SW 1271 (cell line): ENCODE results near the gene SPC25.
"Not testable (repeated sequence)": the region's sequence is repeated elsewhere in the genome, so short reads cannot be mapped to it uniquely, and the experiment has no call there.

Experiments used
- DNase-seq, 2 experiments: peaks; one replicate each; lab custom pipeline; 2025; lab: John Stamatoyannopoulos, UW

SPC25 gene, protein sequence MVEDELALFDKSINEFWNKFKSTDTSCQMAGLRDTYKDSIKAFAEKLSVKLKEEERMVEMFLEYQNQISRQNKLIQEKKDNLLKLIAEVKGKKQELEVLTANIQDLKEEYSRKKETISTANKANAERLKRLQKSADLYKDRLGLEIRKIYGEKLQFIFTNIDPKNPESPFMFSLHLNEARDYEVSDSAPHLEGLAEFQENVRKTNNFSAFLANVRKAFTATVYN

DNA sequence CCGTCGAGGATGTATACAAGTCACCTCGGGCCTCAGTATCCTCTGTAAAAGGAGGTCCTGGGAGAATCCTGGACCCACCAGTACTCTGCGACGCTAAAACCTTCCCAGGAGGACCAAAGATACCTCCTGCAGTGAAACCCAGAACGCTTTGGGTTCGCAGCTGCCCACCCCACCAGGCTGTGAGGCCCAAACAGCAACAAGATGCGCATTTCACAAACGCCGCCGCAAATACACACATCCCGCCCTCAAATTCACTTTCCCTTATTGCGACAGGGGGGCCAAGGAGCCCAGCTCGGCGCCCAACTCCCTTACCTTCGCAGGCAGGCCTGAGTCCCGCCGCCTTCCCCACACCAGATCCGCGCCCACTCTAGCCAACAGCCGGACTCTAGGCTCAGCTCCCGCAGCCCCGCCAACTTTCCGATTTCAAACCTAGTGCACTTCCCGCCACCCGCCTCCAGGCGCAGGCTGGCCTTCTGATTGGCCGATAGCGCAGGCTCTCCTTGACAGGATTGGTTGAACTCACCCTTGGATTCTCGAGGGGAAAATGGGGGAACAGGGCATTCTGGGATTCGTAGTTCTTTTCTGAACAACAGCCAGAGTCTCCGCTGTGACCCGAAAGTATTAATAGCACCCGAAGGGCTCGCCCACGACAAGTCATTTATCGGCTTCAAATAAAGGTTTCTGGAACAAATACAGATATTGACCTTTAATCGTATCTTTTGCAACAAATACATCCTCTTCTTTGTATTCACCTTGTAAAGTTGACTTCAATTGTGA is at the start of gene SPC25:
Gene SPC25 (minus strand): TSS at position 425 of the 777 bp plus-strand sequence. CDS start 911 bp downstream, outside the sequence.
- peak; percentile 81 to 93 for DNase-seq

DNA sequence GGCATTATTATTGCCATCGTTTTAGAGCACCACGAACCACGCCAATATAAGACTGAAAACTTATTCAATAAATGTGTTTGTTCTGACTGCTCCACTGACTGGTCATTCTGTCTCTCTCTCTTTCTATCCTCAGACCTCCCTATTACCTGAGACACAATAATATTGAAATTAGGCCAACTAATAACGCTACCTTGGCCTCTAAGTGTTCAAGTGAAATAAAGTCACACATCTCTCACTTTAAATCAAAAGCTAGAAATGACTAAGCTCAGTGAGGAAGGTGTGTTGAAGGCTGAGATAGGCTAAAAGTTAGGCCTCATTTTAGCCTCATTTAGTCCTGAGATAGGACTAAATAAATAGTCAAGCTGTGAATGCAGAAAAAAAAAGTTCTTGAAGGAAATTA is 49.7 kb upstream of the SPC25 start:
- no peak for DNase-seq

DNA sequence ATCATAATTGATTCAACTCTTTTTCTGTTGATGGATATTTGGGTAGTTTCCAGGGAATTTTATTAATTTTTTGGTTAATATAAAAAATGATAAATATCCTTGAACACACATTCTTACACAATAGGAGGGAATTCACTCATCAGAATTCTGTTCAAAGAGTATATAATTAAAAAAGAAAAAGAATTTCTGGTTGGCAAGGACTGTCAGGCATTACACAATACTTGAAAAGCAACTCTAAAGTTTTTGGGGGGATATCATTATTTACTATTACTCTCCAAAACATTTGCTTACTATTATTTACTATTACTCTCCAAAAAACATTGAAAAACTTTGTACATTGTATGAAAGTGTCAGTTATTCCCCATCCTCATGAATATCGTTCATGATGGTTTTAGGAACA is 48.8 kb upstream of the SPC25 start:
- DNase-seq, result no peak

DNA sequence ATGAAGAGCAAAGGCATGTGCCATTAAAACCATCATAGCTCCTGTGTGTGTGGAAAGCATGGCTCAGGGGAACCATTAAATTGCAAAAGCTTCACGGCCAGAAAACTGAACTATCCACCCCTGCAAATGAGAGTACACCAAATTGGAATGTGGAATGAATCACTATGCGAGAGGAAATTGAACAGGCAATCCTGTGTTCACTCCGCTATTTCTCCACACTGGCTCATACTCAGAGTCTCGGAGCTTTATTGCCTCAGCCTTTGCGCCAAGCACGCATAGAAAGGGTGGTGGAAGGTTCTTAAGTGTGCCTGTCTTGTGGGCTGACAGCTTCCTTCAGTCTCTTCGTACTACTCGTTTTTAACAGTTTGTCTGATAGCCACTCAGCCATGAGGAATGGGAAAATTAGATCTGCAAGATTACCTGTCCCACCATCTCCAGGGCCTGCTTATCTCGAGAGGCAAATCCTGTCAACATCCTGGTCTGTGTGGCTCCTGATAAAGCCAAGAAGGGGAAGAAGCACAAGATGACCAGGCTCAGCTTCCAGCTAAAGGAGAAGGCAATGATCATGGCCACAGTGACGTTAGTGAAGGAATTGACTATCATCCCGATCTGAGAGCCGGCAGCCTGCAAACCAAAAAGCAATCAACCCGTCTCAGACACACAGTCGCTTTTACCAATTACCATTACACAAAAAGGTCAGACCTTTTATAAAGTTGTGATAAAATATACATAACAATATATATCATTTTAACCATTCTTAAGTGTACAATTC is 45.8 kb upstream of the SPC25 start:
- no peak for DNase-seq

DNA sequence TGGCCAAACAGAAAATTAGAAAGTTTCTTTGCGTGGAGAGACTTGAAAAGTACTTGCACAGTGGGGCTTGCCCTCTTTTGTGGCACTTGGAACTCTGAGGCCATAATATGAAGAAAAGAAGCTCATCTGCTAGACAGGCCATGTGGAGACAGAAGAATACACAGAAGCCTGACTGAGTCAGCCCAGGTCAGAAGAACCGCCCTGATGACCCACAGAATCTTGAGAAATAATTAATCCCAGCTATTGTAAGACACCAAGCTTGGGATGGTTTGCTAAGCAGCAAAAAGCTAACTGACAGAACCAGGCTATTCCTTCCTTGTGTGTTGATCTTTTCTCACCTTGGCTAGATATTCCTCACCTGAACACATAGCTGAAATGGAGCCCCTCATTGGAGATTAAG is 44.6 kb upstream of the SPC25 start:
- no peak for DNase-seq

DNA sequence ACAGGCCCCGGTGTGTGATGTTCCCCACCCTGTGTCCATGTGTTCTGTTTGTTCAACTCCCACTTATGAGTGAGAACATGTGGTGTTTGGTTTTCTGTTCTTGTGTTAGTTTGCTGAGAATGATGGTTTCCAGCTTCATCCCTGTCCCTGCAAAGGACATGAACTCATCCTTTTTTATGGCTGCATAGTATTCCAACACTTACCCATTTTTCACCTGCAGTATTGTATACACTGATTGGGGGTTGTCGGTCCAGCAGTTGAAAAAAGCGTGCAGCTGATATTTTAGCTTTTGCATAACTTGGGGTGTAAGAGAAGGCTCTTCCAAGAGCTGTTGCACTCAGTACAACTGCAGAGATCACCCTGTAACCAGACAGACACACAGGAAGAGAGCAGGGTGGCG is 41.9 kb upstream of the SPC25 start:
- not testable (repeated sequence) for DNase-seq

DNA sequence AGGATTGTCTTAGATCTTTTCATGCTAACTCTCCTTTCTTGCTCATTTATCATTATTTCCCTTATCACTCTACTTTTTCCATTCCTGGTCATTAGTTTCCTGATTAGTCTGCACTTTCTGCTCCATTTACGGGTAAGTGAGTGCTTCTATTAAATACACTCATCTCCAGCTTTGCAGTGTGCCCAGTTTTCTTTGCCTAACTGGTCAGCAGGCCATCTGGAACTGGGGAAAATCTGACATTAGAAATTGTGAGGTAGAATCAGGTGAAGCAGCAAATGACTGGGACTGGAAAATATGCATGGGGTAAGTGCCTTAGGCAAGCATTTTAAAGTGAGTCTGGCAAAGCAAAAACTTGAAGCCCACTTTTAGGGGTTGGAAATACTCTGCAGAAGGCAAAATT is 40.0 kb upstream of the SPC25 start:
- no peak for DNase-seq

DNA sequence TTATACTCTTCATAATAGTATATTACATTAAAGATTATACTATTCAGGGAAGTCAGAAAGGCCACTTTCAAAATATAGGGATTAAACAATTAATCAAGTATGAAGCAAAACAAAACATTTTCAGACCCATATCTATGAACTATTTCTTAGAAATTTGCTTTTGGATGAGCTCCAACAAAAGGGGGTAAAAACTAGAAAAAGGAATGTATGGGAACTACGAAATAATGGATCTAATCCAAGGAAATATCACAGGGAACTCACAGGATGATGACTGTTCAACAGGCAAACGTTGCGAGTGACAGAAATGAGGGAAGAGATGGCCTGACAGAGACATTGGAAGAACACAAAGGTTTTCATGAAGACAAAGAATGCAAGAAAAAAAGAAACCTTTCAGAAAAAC is 38.8 kb upstream of the SPC25 start:
- no peak for DNase-seq

DNA sequence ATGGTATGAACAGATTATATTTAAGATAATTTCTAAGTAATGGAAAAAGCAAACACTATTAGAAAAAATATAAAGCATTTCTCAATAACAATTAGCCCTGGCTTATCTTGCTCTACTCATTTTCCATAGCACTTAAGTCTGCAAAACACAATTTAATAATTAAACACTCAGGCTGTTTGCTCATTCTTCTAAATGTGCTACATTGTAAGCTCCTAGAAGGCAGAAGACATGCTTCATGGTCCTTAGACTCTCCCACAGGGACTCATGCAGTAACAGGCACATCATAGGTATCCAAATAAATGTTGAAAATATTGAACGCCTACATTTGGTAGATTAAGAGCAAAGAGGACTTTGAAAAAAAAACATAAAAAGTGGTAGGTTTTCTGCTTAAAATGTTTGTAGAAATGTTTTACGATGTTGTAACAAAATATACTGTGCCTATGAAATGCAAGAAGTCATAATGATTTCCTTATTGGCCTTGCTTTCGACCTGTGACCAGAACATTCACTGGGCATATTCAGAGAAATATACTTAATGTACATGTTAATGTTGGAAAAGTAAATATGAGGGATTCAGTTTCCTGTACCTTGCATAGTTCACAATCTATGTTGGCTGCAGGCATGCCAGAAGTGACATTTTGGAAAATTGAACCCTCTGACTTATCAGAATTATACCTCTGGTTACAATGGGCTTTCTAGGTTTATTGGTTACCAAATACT is 38.0 kb upstream of the SPC25 start:
- no peak for DNase-seq

DNA sequence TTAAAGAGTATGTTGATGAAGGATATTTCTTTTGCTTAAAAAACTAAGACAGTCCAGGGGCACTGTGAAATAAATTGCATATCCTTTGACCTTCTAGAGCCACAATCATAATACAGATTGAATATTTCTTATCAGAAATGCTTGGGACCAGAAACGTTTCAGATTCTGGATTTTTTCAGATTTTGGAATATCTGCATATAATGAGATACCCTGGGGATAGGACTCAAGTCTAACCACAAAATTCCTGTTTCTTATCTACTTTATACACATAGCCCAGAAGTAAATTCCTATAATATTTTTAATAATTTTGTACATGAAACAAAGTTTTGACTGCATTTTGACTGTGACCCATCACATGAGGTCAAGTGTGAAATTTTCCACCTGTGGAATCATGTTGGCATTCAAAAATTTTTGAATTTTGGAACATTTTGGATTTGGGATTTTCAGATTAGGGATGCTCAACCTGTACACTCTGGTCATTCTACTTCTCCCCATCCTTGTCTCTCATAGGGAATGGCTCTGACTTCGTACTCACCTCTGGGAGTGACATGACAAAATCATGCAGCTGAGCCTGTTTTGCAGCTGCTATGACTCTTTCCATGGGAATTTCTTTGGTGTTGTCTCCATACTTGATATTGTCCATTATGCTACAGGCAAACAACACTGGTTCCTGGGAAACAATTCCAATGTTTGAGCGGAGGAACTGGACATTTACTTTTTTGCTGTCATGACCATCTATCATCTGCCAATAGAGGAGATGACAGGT is 36.6 kb upstream of the SPC25 start:
- no peak for DNase-seq

DNA sequence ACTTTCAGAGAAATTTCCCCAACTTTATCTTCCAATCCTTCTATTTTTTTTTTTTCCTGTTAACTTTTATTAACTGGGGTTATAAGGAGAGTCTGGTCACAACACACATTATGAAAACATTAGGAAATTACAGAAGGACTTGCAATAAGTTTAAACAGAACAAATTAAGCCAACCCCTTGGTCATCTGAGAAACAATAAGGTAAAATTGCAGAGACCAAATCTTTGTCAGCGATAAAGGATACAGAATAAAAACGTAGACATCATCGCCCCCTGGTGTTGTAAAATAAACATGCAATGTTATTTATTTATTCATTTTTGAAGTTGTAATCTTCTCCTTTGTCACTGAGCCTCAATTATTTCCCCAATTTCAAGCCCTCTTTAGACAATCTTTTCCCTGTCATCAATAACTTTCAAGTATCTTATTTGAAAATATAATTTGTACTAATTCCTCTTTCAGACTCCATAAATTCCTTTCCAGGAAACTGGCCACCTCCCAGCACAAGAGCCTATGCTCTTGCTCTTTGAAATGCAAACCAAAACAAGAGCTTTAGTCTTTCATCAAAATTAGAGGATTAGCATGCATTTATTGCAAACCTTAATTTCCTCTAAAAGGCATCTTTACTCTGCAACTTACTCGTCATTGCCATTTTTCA is 30.4 kb upstream of the SPC25 start:
- DNase-seq, result peak in 1 of 2 experiments; percentile 44

DNA sequence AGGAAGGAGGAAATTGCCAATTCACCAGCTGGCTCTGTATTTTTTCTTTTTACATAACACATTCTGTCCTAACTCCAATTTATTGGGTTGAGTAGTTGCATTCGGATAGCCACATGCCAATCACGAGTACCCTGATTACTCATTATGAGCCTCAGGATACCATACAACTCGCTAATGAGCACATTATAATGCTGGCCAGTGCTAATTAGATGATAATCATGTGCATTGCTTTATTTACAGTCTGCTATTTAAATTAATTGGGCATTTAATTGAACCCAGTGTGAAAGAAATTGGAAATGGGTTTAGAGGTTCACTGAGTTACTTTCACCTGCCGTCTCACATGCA is 26.1 kb upstream of the SPC25 start:
- no peak for DNase-seq

DNA sequence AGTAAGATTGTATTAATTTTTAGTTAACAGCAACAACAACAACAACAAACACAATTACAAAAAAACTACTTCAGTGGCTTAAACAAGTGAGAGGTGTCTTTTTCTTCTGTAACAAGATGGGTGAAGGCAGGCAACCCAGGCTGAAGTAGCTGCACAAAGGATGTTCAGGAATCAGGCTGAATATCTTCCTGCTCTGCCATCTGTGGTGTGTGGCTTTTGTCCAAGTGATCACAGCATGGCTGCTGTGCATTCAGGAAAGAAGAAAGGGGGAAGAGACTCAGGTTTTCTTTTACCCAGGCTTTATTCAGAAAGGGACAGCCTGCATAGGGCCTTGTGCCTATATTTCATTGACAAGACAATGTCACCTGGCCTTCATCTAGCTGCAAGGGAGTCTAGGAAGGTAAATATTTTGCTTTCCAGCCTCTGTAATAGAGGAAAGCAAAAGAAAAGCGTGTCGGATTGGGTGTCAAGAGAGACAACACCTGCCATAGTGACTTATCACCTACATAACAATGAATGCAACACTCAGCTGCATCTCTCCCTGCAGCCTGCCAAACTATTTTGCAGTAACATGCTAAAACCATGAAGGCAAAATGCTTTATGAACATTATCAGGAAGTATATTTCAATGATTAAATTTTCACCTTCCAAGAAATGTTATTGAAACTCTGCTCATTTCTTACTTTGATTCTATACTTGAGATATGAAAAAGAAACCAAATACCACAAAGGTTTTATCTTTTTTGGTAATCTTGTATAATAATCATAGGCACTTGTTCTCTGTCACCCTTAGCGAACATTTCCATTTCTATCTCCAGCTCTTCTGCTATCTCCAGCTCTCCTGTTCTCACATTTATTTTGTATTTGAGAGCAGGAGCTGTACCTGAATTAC is 25.5 kb upstream of the SPC25 start:
- no peak for DNase-seq

DNA sequence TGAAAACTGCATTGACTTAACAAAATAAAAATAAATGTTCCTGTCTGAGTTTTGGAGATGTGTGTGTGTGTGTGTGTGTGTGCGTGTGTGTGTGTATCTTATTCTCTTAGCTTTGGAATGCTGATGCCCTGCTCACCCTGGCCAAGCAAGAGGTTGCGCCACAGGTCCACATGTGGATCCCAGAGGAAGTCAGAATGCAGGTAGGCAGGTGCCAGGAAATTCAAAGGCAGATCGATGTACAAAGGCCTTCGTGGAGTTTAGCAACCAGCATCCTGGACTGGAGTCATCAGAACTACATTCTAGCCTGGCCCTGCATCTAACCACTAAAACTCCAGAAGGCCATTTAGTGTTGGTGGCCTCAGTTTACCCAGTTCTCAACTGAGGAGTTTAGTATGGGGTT is 23.3 kb upstream of the SPC25 start:
- no peak for DNase-seq

DNA sequence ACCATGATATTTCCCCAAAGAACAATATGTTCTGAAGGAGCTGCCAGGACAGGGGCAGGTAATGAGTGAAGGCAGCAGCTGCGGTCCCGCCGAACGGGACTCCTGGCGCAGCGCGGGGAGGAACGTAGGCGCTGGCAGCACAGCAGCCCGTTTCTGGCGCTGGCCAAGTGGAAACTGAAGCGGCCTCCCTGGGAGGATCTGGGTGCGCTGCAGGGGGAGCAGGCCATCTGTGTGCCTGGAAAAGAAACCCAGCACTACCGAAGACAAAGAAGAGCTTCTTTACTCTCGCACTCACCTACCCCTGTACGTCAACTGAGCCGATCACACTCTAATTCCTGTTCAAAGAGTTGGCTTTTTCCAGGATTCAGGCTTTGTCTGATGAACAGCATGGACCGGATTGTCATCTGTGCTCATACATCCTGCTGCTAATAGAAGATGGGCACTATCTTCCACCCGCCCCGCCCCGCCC is 22.7 kb upstream of the SPC25 start:
- no peak for DNase-seq

DNA sequence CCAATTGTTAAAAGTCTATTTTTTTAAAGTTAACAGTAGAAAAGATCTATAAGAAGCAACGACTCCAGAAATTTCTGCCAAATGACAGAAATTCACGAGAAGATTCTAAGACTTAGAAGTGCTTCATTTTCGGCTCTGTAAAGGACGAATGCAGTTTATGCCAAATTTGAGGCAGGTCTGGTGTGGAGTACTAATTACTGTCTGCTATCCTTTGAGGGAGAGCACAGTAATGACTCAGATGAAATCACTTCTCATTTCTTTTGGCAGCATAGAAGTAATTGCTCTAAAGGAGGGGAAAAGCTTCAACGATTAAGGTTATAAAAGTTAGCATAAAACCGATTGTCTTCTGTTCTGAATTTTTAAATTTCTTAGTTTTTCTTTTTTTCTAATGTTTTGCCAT is 22.2 kb upstream of the SPC25 start:
- no peak for DNase-seq

DNA sequence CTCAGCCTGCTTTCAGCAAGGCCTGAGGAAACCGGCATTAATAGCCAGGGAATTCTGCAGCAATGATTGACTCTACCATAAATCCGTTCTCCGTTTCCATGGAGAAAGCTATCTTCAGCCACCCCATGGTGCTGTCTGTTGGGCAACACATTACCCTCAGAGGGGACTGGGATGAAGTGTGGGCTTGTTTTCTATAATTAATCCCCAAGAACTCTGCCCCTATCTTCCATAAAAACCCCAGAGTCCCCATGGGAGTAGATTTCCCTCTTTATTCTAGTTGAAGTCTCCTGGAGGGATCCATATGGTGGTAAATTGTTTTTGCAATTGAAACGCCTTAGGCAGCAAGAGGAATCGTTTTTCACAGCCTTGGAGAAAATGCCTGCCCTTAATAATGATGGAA is 20.1 kb upstream of the SPC25 start:
- no peak for DNase-seq

DNA sequence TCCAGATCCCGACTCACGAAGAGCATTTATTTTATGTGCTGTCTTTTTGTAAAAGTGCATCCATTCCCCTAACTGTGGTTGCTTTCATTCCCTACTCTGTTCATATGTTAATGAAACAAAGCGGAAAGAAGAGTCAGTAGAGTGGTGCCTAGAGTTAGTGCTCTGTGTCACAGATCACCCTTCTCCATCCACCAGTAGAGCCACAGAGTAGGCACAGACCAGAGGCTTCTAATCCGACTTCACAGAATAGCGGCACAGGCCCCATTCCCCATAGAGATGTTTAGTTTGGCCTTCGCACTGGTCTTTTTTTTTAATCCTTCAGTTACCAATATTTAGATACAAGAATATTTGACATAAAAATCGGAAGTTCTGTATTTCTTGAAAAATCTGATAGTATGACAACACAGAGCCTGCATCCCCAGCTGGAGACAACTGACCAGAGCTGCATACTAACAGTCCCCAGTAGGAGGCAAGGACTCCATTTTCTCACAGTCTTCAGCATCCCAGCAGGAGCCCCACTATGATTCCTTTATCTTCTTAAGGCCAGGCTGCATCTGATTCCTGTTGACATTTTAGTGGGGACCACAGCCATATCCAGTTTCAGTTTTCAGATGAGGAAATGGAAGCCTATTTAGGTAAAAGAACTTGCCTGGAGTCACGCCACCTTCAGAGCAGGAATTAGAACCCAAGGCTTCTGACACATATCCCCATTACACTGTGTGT is 17.9 kb upstream of the SPC25 start:
- DNase-seq, result no peak

DNA sequence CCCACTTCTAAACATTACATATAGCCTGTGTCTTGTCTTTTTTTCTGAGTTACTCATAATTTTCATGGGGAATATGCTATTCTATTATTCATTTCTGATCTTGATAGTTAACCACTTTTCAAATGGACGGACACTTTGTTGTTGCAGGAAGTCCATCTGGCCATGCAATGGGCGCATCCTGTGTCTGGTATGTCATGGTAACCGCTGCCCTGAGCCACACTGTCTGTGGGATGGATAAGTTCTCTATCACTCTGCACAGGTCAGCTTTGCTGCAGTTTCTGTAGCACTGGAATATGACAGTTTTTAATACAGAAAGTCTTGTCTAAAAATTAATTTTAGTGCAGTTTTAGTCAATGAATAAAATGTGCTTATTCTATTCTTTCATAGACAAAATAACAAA is 14.1 kb upstream of the SPC25 start:
- no peak for DNase-seq
